HG03045 (cell line): Measurements from ENCODE around the gene SYNPO2.

Experiments used
- ATAC-seq: cut with Tn5 transposase; IDR thresholded peaks from one replicate; pipeline ENCODE4 v1.9.1; 2021; ENCODE audit warnings: mild to moderate bottlenecking, moderate library complexity; ENCODE audit not compliant: unreplicated experiment

The SYNPO2 gene

DNA sequence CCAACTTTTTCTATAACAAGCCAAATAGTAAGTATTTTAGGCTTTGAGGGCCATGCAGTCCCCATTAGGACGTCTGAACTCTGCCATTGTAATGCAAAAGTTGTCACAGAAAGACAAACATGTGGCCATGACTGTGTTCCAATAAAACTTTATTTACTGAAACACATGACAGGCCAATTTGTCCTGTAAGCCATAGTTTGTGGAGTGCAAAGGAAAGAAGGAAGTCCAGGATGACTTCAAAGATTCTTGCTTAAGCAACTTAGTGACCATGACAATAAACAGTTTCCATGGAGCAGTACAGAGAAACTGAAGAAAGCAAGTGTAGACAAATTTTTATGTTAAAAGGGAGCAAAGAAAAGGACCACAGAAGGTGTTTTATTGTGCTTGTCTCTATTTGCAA lies 212.0 kb downstream of the SYNPO2 start:
- ATAC-seq = no peak

DNA sequence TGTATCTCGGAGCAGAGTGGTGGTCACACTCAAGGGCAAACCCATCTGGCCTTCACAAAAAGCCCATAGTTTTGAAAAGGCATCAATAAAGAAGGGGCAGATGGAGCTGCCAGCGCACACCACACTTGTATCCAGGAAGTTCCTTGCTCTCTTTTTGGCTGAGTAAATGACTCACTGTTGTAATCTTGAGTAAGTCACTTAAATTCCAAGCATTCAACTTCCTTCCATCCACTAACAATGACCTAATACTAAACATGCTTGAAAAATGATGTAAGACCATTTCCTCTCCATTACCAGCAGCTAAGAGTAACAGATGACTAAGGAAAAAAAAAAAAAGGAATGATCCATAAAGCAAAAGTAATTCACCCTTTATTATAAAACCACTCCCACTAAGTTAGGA lies 214.6 kb downstream of the SYNPO2 start:
- ATAC-seq = no peak

DNA sequence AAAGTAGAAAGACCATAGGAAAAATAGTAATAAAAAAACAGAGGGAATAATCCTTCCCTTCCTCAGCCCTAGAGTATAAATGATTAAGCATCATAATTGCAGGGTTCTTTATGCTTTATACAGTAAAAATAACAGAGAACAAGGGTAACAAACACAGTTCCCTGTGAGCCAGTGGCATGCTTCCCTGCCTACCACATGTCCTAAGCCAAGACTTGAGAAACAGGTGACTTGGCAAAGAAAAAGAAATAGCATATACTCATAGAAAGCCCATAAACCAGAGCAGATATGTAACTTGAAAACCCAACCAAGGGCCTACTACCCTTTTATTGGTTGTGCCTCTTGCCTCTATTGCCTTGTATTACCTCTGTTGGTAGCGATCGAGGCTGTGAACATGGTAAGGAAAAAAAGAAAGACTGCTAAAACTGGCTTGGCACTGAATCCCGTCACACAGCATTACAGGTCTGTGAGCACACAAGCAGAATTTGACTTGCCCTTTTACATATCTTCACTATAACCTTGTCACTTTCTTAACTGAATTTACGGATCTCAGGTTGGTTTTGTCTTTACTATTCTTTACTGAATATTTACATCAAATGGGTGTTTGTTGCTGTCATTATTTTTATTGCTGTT lies 216.1 kb downstream of the SYNPO2 start:
- ATAC-seq = no peak

DNA sequence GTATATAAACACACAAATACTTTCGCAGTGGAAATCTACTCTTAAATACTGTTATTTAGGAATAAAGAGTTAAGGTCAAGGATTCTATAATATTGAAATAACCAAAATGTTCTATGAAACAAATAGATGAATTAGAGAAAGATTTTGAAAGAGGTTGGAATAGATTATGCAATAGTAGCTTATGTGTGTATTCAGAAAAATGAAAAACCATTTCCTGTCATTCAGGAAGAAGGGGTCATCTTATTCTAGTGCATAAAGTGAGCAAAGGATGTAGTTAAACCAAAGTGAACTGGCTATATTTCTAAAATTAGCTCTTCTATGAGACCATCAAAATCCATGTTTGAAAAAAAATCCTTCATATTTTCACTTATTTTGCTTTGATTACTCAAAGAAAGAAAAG lies 217.0 kb downstream of the SYNPO2 start:
- ATAC-seq = no peak

DNA sequence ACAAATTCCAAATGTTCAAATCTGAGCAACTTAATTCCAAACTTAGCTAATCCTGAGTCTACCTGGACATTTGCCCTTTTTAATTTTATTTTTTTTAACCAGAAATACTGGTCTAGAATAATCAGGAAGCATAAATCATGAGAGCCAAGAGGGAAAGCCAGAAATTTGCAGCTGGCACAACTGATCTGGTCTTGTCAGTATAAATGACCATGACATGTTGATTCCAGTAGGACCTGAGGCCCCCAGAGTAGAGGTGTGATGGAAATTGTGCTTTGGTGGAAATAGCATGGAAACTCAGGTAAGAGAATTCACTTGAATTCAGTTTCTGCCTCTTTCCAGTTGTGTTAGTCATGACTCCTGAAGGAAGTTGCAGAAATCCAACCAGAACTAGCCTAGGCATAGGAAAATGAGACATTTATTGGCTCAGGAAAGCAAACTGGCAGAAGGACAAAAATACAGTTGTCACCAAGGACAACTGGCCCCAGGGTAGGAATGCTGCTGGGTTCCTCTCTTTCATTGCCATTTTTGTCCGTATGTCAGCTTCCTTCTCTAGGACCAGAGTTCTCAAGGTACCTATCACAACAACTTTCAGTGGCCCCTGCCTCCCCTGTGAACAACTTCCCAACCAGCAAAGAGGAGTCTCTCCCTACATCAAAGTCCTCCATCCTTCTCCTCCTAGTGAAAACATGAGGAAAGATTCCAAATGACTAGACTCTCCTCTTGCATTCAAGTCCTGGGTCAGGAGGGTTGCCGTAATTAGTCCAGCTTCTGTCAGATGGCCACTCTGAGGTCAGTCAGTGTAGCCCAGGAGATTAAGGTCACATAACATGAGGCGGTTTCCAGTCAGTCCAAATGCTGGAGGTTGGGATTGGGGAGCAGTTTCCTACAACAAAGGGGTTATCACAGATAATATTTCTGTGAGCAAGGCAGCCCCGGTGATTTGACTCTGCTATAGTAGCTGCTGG lies 217.7 kb downstream of the SYNPO2 start:
- no peak for ATAC-seq

DNA sequence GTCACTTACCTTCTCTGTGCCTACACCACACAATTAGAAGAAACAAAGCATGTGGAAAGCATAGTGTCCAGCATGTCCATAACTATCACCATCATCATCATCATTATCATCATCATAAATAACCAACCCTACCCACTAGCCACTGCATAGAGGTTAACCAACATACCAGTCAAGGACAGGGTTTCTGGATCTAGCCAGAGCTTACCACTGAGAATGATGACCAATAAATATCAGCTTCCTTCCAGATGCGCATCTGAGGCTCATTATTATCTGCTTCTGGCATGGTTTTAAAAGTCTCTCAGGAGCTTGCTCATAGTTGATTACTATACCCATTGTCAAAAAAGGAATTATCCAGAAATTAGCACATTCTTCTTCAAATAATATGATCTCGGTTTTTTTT lies 221.5 kb downstream of the SYNPO2 start:
- ATAC-seq = no peak
